ENCODE data around the gene WFIKKN1.

The WFIKKN1 gene

GRCh38 chr16:630815-631405 is at the start of gene WFIKKN1:
WFIKKN1 (plus strand) TSS chr16:630985; CDS start chr16:631254, 269 bp downstream.
- no peak for DNase-seq

- DNase-seq = no peak
These were observed 48.6 kb upstream of the WFIKKN1 start for GRCh38 chr16:582218-582613.

- no peak for DNase-seq
These were observed 48.0 kb upstream of the WFIKKN1 start for GRCh38 chr16:582614-583331.

GRCh38 chr16:583470-583814 is 47.3 kb upstream of the WFIKKN1 start:
- DNase-seq = no peak

GRCh38 chr16:583815-584591 is 46.8 kb upstream of the WFIKKN1 start:
- DNase-seq = no peak

- no peak for DNase-seq
These were observed 45.4 kb upstream of the WFIKKN1 start for GRCh38 chr16:585351-585750.

GRCh38 chr16:586047-586644 is 44.6 kb upstream of the WFIKKN1 start:
- DNase-seq = no peak

GRCh38 chr16:586645-587590 is 43.9 kb upstream of the WFIKKN1 start:
- DNase-seq = no peak

GRCh38 chr16:588639-588888 is 42.2 kb upstream of the WFIKKN1 start:
- DNase-seq = no peak

GRCh38 chr16:588889-589657 is 41.7 kb upstream of the WFIKKN1 start:
- peak; percentile 74 for DNase-seq

- DNase-seq = peak; percentile 85
These were observed 41.1 kb upstream of the WFIKKN1 start, which contains the start of gene RAB40C for GRCh38 chr16:589658-590187. RAB40C (plus strand) TSS chr16:590066; CDS start chr16:590292, 226 bp downstream.

- DNase-seq = no peak
These were observed 40.5 kb upstream of the WFIKKN1 start for GRCh38 chr16:590188-590814.

- no peak for DNase-seq
These were observed 40.0 kb upstream of the WFIKKN1 start for GRCh38 chr16:590815-591200.

- DNase-seq = no peak
These were observed 39.6 kb upstream of the WFIKKN1 start for GRCh38 chr16:591231-591630.

GRCh38 chr16:591892-592517 is 38.8 kb upstream of the WFIKKN1 start:
- DNase-seq = no peak

GRCh38 chr16:592518-593306 is 38.1 kb upstream of the WFIKKN1 start:
- DNase-seq = no peak

GRCh38 chr16:593406-593805 is 37.4 kb upstream of the WFIKKN1 start:
- DNase-seq = peak; percentile 42

GRCh38 chr16:593807-594206 is 37.0 kb upstream of the WFIKKN1 start:
- DNase-seq = no peak

- DNase-seq = no peak
These were observed 35.7 kb upstream of the WFIKKN1 start for GRCh38 chr16:595094-595528.

Data from NCI-H774 (cell line).